HG03108 (cell line): ENCODE results near the gene ACAD8.

ENCODE experiments used
- ATAC-seq: cut with Tn5 transposase; IDR thresholded peaks from one replicate; pipeline ENCODE4 v1.9.1; 2021; ENCODE audit warnings: moderate library complexity; ENCODE audit not compliant: unreplicated experiment

The ACAD8 gene

GRCh38 chr11:134253188-134253993, at the start of gene ACAD8, which contains the start of gene THYN1:
TSS of gene ACAD8 (plus strand) at chr11:134253568. CDS start at chr11:134253601, 33 bp downstream.
TSS of gene THYN1 (minus strand) at chr11:134253352. CDS start at chr11:134252882, 470 bp downstream.
- ATAC-seq, result peak; percentile 99

GRCh38 chr11:134205729-134206128, 47.6 kb upstream of the ACAD8 start:
- no peak for ATAC-seq

- no peak for ATAC-seq
Observed at GRCh38 chr11:134206185-134206584, 47.2 kb upstream of the ACAD8 start.

- no peak for ATAC-seq
Observed at GRCh38 chr11:134207538-134208239, 45.7 kb upstream of the ACAD8 start.

- no peak for ATAC-seq
Observed at GRCh38 chr11:134215836-134216235, 37.5 kb upstream of the ACAD8 start.

- ATAC-seq, result no peak
Observed at GRCh38 chr11:134216816-134217215, 36.6 kb upstream of the ACAD8 start.

GRCh38 chr11:134223121-134223520, 30.2 kb upstream of the ACAD8 start:
- no peak for ATAC-seq

GRCh38 chr11:134223836-134224709, 29.3 kb upstream of the ACAD8 start, which contains the start of the genes NCAPD3 and VPS26B:
TSS of gene NCAPD3 (minus strand) at chr11:134223967. CDS start at chr11:134223926, 41 bp downstream.
TSS of gene VPS26B (plus strand) at chr11:134224671. CDS start at chr11:134225123, 452 bp downstream.
- peak; percentile 70 for ATAC-seq

- ATAC-seq, result peak; percentile 16
Observed at GRCh38 chr11:134224710-134225664, 28.4 kb upstream of the ACAD8 start.

- ATAC-seq, result no peak
Observed at GRCh38 chr11:134226806-134227325, 26.5 kb upstream of the ACAD8 start.

GRCh38 chr11:134228625-134229024, 24.7 kb upstream of the ACAD8 start:
- ATAC-seq, result peak; percentile 46

- no peak for ATAC-seq
Observed at GRCh38 chr11:134229126-134229790, 24.1 kb upstream of the ACAD8 start.

- ATAC-seq, result no peak
Observed at GRCh38 chr11:134230339-134230738, 23.0 kb upstream of the ACAD8 start.

- no peak for ATAC-seq
Observed at GRCh38 chr11:134231958-134232659, 21.3 kb upstream of the ACAD8 start.

GRCh38 chr11:134233729-134234179, 19.6 kb upstream of the ACAD8 start:
- ATAC-seq, result no peak

- no peak for ATAC-seq
Observed at GRCh38 chr11:134235399-134235798, 18.0 kb upstream of the ACAD8 start.

GRCh38 chr11:134236834-134237556, 16.4 kb upstream of the ACAD8 start:
- ATAC-seq, result no peak

- ATAC-seq, result no peak
Observed at GRCh38 chr11:134237557-134237922, 15.8 kb upstream of the ACAD8 start.
